BJ (cell line): ENCODE results near the gene INPP5J. TPM values are rescaled to one million over a fixed set of nuclear protein-coding genes. Genes with fewer than 3 reads are reported as not detected.

Experiments
- CTCF ChIA-PET: fragments of 350-600 bp; formaldehyde crosslinking; extraction: SDS; loops from one replicate; lab custom pipeline; 2021; ENCODE audit warnings: antibody characterized with exemption, inconsistent platforms; lab: Yijun Ruan, JAX
- POLR2A ChIA-PET: fragments of 300-600 bp; sonication (Branson Sonifier 250); formaldehyde crosslinking; extraction: SDS; loops from one replicate; lab custom pipeline; 2021; ENCODE audit warnings: antibody characterized with exemption; lab: Charles Lee
- DNase-seq: peaks from one replicate; pipeline ENCODE4 v3.0.0-alpha.2; 2011; ENCODE audit warnings: low read depth
- H3K27me3 ChIP-seq: 2 replicates; pipeline ENCODE4 v1.6.0; 2011; ENCODE audit warnings: low read length; ENCODE audit not compliant: control insufficient read depth, insufficient read depth
- H3K36me3 ChIP-seq: 2 replicates; pipeline ENCODE4 v1.5.1; 2011; ENCODE audit warnings: low read length; ENCODE audit not compliant: control insufficient read depth, insufficient read depth
- H3K4me3 ChIP-seq: 2 replicates; pipeline ENCODE4 v1.5.1; 2011; ENCODE audit warnings: low read depth, mild to moderate bottlenecking, control low read depth, low read length
- CTCF ChIP-seq: IDR thresholded peaks from 2 replicates; pipeline ENCODE4 v1.5.1; 2011; ENCODE audit warnings: low read depth, mild to moderate bottlenecking, control low read depth, inconsistent platforms, low read length, moderate library complexity; ENCODE audit not compliant: insufficient read depth
- polyA plus RNA-seq: library from polyadenylated mRNA; depleted of rRNA; stranded (reverse); fragments of >200 nt; gene quantifications from 2 replicates; pipeline ENCODE4 v1.2.3, GENCODE V29; 2011

Gene INPP5J
- polyA plus RNA-seq, 1 experiment = 1.5 TPM

- Histone ChIP-seq H3K27me3 (peaks cover 11% of the 10 kb centered on the region), H3K36me3 (no peaks in the 10 kb centered on the region), H3K4me3 (no peak overlapping the region)
- ChIA-PET CTCF (interaction anchor here (0.8 to 1.6 kb wide), 3 partner anchors 10 to 89 kb away, joined by 3 to 5 read pairs (median 3); no protein-coding TSS in a partner anchor), POLR2A (no interaction called here)
- DNase-seq = no peak
- no peak for TF ChIP-seq CTCF
Observed at GRCh38 chr22:31141551-31141950, 18.8 kb downstream of the INPP5J start.

GRCh38 chr22:31142285-31142684, 19.5 kb downstream of the INPP5J start:
- Histone ChIP-seq H3K36me3 (no peaks in the 10 kb centered on the region), H3K4me3 (no peak overlapping the region), H3K27me3 (peaks cover 11% of the 10 kb centered on the region)
- ChIA-PET POLR2A (no interaction called here), CTCF (interaction anchor here (1.6 to 1.7 kb wide), 2 partner anchors 9 to 35 kb away, joined by 5 read pairs; partner anchors contain the start of gene SELENOM)
- no peak for DNase-seq
- no peak for TF ChIP-seq CTCF

GRCh38 chr22:31143038-31143437, 20.3 kb downstream of the INPP5J start:
- POLR2A ChIA-PET = no interaction called here
- no peak for TF ChIP-seq CTCF
- CTCF ChIA-PET = interaction anchor here (0.6 to 1.7 kb wide), 3 partner anchors 9 to 70 kb away, joined by 3 to 5 read pairs (median 5); partner anchors contain the start of gene SELENOM

GRCh38 chr22:31143537-31143936, 20.8 kb downstream of the INPP5J start:
- ChIA-PET POLR2A (no interaction called here), CTCF (interaction anchor here (0.6 to 1.7 kb wide), 3 partner anchors 36 to 193 kb away, joined by 3 to 5 read pairs (median 3); partner anchors contain the start of gene SELENOM)
- no peak for DNase-seq
- Histone ChIP-seq H3K36me3 (no peaks in the 10 kb centered on the region), H3K4me3 (no peak overlapping the region), H3K27me3 (peaks cover 9% of the 10 kb centered on the region)
- TF ChIP-seq CTCF = no peak

More at GRCh38 chr22:31143038-31143437, 20.3 kb downstream of the INPP5J start:
- Histone ChIP-seq H3K27me3 (peaks cover 11% of the 10 kb centered on the region), H3K36me3 (no peaks in the 10 kb centered on the region), H3K4me3 (no peak overlapping the region)
- no peak for DNase-seq

GRCh38 chr22:31144223-31144622, 21.5 kb downstream of the INPP5J start:
- Histone ChIP-seq H3K4me3 (no peak overlapping the region), H3K36me3 (no peaks in the 10 kb centered on the region), H3K27me3 (peaks cover 6% of the 10 kb centered on the region)
- no peak for DNase-seq
- POLR2A ChIA-PET = interaction anchor here (0.6 kb wide), 1 partner anchor 37 kb away, joined by 3 read pairs; the partner anchor contains the start of gene SELENOM
- CTCF ChIA-PET = interaction anchor here (0.8 to 1.0 kb wide), 4 partner anchors 37 to 194 kb away, joined by 3 read pairs; partner anchors contain the start of gene SELENOM
- no peak for TF ChIP-seq CTCF
